ENCODE results near the gene FGF3.

Gene FGF3

DNA sequence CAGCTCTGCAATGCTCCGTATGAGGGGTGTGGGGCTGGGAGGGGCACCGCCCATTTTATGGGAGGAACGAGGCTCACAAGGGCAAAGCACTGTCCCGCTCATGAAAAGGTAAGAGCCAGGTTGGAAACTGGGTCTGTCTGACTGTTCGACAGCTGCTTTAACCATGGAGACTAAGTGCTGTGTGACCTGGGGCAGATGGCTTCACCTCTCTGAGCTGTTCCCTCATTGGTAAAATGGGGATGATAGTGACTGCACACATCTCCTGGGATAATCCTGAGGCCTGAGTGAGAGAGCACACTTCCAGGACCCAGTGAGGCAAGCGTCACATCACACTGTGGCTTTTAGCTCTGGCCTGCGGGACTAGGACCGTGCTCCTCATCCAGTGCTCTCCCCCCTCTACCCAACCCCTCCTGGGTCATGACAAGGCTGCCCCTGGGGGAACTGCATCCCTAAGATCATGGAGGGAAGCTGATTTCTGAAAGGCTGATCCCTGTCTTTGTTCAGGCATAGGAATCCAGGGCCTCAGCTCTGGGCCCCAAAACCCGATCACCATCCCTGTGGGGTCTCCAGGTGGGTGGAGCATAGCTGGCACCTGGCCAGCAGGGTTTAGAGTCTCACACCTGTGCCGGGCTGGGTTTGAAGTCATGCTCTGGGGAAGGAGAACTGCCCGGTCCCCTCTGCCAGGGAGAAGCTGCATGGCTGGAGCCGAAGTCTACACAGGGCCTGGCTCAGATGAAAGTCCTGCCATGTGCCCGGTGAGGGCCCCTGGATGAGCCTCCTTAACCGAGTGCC is 21.3 kb downstream of the FGF3 start:
- TF ChIP-seq, protein P1, sequence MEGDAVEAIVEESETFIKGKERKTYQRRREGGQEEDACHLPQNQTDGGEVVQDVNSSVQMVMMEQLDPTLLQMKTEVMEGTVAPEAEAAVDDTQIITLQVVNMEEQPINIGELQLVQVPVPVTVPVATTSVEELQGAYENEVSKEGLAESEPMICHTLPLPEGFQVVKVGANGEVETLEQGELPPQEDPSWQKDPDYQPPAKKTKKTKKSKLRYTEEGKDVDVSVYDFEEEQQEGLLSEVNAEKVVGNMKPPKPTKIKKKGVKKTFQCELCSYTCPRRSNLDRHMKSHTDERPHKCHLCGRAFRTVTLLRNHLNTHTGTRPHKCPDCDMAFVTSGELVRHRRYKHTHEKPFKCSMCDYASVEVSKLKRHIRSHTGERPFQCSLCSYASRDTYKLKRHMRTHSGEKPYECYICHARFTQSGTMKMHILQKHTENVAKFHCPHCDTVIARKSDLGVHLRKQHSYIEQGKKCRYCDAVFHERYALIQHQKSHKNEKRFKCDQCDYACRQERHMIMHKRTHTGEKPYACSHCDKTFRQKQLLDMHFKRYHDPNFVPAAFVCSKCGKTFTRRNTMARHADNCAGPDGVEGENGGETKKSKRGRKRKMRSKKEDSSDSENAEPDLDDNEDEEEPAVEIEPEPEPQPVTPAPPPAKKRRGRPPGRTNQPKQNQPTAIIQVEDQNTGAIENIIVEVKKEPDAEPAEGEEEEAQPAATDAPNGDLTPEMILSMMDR (IDR thresholded peaks at IDR 0.05): no peak
- Mint-ChIP-seq H3K27ac (no peak overlapping the region), H3K9me3 (peaks cover 3% of the 10 kb centered on the region), H3K4me1 (peaks cover 11% of the 10 kb centered on the region), H3K4me3 (no peak overlapping the region), H3K36me3 (ENCODE audit: low read depth) (no peaks in the 10 kb centered on the region), H3K27me3 (ENCODE audit: low read depth, poor library complexity) (peaks cover 19% of the 10 kb centered on the region)
- no peak for DNase-seq

DNA sequence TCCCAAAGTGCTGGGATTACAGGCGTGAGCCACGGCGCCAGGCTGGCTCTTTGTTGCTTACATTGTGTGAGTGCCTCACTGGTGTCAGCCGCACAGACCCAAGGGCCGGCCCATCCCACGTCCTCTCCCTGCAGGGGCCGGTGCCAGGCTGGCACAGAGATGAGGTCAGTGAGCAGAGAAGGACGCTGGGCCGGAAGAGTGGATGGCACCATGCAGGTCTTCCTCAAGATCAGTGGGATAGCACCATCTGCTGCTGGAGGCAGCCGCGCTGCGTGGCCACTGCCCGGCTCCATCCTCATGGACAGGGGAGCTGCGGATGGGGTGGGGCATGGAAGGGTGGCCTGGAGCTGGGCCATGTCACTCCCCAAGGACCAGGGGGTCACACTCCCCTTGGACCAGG is 22.1 kb downstream of the FGF3 start:
- Mint-ChIP-seq H3K36me3 (ENCODE audit: low read depth) (no peaks in the 10 kb centered on the region), H3K27ac (no peak overlapping the region), H3K27me3 (ENCODE audit: low read depth, poor library complexity) (peaks cover 18% of the 10 kb centered on the region), H3K9me3 (peaks cover 3% of the 10 kb centered on the region), H3K4me1 (peaks cover 17% of the 10 kb centered on the region), H3K4me3 (no peak overlapping the region)
- DNase-seq: no peak
- TF ChIP-seq, protein P1 (IDR thresholded peaks at IDR 0.05): no peak

DNA sequence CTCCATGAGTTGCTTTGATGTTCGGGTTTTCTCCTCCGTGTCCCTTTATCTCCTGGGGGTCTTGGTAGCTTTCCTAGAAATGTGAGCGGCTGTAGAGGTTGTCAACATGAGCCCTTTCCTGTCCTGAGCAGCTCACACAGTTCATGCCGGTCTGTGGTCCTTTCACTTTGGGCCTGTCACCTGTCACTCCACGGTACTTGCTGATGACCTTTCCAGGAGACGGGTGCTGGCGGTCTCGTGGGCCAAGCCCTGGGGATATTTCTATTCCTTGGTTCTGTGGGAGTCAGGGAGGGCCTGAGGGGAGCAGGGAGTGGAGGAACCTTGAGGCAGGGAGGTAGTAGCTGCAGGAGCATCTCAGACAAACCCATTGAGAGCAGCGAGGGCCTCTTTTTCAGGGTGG is 23.2 kb downstream of the FGF3 start:
- peaks cover 21% of the 10 kb centered on the region for H3K27me3 Mint-ChIP-seq (ENCODE audit: low read depth, poor library complexity)
- TF ChIP-seq, protein P1 (IDR thresholded peaks at IDR 0.05): no peak
- H3K36me3 Mint-ChIP-seq (ENCODE audit: low read depth): no peaks in the 10 kb centered on the region
- no peak overlapping the region for H3K4me3 Mint-ChIP-seq
- H3K9me3 Mint-ChIP-seq: peaks cover 3% of the 10 kb centered on the region
- peaks cover 28% of the 10 kb centered on the region for H3K4me1 Mint-ChIP-seq
- H3K27ac Mint-ChIP-seq: no peak overlapping the region
- no peak for DNase-seq

DNA sequence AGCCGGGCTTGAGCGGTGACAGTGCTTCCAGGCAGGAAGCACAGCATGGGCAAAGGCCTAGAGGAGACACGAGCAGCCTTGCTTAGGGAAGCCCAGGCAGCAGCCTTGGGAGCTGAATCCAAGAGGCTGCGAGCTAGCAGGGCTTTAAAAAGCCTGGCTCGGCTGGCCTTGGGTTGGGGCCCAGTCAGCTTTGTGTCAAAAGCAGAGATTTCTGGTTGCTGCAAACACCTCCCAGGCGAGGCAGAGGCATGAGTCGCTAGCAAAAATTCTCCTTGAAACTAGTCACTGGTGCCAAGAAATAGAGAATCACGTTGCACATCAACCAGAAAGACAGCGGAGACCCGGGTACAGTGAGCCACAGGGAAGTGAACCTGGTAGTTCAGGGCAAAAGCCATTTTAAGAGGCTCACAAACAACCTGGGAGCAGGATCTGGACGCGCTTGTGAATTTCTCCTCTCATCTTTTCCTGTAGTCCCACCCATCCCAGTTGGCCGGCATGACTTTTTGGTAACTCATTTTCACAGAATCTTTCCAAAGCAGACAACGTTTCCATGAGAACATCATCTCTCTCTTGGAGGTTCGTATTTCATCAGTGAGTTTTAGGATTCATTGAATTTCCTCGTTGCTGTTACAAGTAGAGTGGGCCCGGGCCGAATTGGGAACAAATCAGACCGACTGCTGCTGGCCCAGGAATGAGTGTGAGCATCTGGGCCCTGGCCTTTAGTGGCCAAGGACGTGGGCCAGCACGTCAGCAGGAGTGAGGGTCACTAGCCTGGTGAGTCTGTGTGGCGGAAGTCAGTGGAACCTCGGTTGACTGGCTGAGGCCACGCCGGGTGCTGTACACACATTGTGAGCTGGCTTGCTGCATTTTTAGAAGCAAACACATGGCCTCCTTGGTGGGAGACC is 27.7 kb downstream of the FGF3 start:
- Mint-ChIP-seq H3K4me3 (no peak overlapping the region), H3K36me3 (ENCODE audit: low read depth) (no peaks in the 10 kb centered on the region), H3K27ac (peak overlapping the region; percentile 45), H3K27me3 (ENCODE audit: low read depth, poor library complexity) (peaks cover 30% of the 10 kb centered on the region), H3K9me3 (peaks cover 3% of the 10 kb centered on the region), H3K4me1 (peaks cover 43% of the 10 kb centered on the region)
- TF ChIP-seq, protein P1 (IDR thresholded peaks at IDR 0.05): no peak
- no peak for DNase-seq

DNA sequence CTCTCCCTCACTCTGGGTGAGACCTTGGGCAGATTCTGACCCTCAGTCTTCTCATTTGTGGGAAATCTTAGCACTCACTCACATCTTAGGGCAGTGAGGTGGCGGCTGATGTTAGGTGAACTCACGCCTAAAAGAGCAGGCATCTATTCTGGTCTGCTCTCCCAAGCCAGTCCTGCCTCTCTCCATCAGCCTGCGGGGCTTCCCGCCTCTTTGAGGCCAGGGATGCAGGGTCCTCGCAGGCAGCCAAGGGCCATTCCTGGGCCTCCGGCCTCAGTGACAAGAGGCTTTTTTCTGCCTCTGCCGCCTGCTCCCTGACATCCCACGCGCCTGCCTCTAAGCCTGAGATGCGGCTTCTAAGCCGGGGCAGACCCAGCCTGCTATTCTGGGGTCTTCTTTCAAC is 30.3 kb downstream of the FGF3 start:
- TF ChIP-seq, protein P1 (IDR thresholded peaks at IDR 0.05): no peak
- no peaks in the 10 kb centered on the region for H3K36me3 Mint-ChIP-seq (ENCODE audit: low read depth)
- H3K27ac Mint-ChIP-seq: no peak overlapping the region

More for the DNA sequence above, 30.3 kb downstream of the FGF3 start:
- Mint-ChIP-seq H3K9me3 (peaks cover 3% of the 10 kb centered on the region), H3K4me1 (peaks cover 37% of the 10 kb centered on the region), H3K4me3 (no peak overlapping the region), H3K27me3 (ENCODE audit: low read depth, poor library complexity) (peaks cover 22% of the 10 kb centered on the region)
- no peak for DNase-seq
